Tibial nerve (tissue), 4 donors: ENCODE data around the gene FBL.

Source experiments
- CTCF ChIP-seq, 5 experiments: fragments of 200-600 bp in 3 of 5; fragments of 450-650 bp in 2 of 5; sonication (generic) in 3 of 5; IDR thresholded peaks; one replicate each; pipeline ENCODE4 v1.5.1; 2016 to 2019; ENCODE audit warnings: antibody characterized with exemption in 5 of 5, mild to moderate bottlenecking in 3 of 5, moderate library complexity in 2 of 5
- EP300 ChIP-seq, 2 donors: sonication (generic); formaldehyde crosslinking; IDR thresholded peaks; one replicate each; pipeline ENCODE4 v1.6.1; 2017; ENCODE audit warnings: antibody characterized with exemption in 2 of 2, mild to moderate bottlenecking in 1 of 2
- POLR2A ChIP-seq, 2 donors: fragments of 450-650 bp; IDR thresholded peaks; one replicate each; pipeline ENCODE4 v1.6.1; 2017; ENCODE audit warnings: antibody characterized with exemption in 2 of 2, mild to moderate bottlenecking in 2 of 2, moderate library complexity in 2 of 2

- TF ChIP-seq CTCF (IDR thresholded peaks at IDR 0.05) (no peak), EP300 (IDR thresholded peaks at IDR 0.05) (no peak), POLR2A (IDR thresholded peaks at IDR 0.05) (no peak)
These were observed 35.8 kb downstream of the FBL start for GRCh38 chr19:39810424-39810823.
